KG1 (cell line): ENCODE measurements around the gene CNTFR.

ENCODE experiments used
- DNase-seq: peaks from one replicate; lab custom pipeline; 2025; lab: John Stamatoyannopoulos, UW

Gene CNTFR

DNA sequence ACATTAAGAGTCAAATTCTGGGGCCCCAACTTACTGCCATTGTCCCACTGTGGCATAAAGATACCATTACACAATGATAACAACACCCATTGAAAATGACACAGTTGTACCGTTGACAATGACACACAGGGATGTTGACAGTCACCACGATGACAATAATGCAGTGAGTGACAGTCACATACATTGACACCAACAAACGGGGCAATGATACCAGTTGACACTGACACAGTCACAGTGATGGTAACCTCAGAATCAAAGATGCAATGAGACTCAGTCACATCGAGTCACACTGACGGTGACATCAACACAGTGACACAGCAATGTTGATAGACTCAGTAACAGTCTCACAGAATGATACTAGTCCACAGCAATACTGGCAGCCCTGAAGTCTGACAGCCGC is 16.9 kb downstream of the CNTFR start:
- no peak for DNase-seq

DNA sequence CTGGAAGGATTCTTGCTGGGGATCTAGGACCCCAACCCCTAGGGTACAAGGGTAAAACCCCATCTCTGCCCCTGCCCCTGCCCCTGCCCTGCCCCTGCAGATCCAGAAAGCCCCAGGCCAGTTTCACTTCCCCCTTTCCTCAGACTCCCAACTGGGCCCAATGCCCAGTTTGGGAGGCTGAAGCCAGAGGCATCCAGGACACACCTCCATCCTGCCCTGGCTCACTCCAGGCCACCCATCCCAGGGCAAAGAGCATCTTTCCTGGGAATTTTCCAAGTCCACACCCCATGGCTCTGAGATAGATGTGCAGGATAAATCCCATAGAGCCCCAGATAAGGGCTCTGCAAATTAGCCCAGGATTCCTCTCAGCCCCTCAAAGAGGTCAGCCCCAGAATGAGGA is 17.4 kb downstream of the CNTFR start:
- no peak for DNase-seq

DNA sequence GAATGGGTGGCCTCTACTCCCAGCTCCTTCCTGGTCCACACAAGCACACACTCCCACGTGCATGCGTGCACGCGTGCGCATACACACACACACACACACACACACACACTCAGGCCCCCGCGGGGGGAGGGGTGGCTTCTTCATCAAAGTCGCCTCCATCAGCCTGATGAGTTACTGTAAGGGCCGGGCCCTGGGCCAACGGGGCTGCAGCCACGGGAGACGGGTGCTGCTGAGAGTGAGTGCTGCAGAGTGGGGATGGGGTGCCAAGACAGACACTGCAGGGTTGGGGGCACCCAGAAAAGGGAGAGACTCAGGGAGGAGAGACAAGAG is 18.1 kb downstream of the CNTFR start:
- no peak for DNase-seq

- DNase-seq, result no peak
These were observed 18.6 kb downstream of the CNTFR start for GRCh38 chr9:34570809-34571480.

GRCh38 chr9:34570376-34570775 is 19.1 kb downstream of the CNTFR start:
- DNase-seq, result no peak

DNA sequence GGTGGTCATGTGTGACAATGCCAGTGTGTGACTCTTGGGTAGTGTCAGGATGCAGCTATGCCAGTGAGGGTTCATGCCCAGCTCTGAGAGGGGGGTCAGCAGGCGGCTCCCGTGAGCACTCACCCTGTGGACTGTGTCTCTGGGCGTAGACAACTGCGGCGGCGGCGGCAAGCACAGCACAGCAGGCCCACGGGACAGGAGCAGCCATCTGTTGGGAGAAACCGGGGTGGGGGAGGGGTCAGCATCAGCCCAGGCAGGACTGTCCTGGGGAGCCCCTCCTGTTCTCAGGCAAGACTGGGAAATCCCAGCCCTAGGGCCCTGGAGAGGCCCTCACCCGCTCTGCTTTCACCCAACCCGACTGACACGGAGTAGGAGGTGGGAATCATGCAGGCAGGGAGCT is 20.8 kb downstream of the CNTFR start:
- no peak for DNase-seq

- no peak for DNase-seq
These were observed 21.4 kb downstream of the CNTFR start for GRCh38 chr9:34568133-34568532.

DNA sequence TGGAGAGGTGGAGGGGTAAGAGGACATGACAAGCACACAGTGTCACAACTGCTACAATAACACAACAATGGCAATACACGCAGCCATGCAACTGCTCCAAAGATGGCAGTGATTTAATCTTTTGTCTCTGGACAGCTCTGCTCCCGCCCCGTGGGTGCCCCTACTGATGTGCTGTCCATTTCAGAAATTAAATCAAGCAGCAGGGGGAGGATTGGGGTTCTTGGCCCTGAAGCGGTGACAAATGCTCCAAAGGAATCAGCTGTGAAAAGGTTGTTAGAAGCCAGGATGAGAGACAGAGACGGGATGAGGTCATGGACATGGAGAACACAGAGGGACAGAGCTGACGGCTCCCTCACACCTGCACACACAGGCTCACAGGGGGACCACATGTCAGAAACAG is 22.6 kb downstream of the CNTFR start:
- no peak for DNase-seq

GRCh38 chr9:34566322-34566721 is 23.2 kb downstream of the CNTFR start:
- no peak for DNase-seq

GRCh38 chr9:34565856-34566255 is 23.7 kb downstream of the CNTFR start:
- no peak for DNase-seq

DNA sequence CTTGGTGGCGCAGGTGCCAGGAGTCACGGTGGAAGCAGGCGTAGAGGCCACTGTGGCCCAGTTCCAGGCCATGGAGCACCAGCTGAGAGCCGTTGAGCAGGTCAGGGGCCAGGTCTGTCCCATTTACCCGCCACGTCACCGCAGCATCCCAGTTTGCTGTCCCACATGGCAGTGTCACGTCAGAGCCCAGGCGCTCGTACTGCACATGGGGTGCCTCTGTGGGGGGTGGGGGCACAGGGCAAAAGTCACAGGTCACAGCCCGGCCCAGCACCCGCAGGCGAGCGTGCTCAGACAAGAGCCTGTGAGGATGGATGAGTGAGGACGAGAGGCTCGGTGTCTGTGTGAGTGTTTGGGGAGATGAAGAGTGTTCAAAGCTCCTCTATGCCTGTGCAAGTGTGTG is 24.9 kb downstream of the CNTFR start:
- DNase-seq, result no peak

- no peak for DNase-seq
These were observed 26.3 kb downstream of the CNTFR start for GRCh38 chr9:34563262-34563661.

DNA sequence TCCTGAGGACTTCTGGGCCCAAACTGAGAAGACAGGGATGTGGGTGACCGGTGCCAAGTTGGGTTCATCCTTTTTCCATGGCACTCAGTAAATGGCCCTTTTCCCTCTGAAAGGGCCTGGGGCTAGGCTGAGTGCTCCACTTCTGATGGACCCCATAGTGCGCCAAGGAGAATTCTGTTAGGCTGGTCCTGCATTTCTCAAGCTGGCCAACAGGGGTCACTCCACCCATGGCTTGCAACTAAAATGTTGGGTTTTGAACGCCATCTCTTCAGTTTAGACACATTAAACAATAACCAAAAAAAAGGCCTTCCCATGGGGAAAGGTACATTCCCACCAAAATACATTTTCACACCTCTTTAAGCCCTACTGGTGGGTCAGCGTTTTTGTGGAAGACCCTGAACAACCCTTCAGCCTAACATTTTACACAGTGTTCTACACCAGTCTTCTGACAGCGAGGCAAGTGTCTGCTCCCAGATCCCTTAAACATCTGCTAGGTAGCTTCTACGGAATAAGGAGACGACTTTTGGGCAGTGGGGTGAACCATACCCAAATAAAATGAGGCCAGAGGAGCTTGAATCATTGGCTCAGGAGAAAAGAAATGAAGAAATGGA is 27.3 kb downstream of the CNTFR start:
- no peak for DNase-seq

- no peak for DNase-seq
These were observed 28.8 kb downstream of the CNTFR start for GRCh38 chr9:34560599-34561214.

DNA sequence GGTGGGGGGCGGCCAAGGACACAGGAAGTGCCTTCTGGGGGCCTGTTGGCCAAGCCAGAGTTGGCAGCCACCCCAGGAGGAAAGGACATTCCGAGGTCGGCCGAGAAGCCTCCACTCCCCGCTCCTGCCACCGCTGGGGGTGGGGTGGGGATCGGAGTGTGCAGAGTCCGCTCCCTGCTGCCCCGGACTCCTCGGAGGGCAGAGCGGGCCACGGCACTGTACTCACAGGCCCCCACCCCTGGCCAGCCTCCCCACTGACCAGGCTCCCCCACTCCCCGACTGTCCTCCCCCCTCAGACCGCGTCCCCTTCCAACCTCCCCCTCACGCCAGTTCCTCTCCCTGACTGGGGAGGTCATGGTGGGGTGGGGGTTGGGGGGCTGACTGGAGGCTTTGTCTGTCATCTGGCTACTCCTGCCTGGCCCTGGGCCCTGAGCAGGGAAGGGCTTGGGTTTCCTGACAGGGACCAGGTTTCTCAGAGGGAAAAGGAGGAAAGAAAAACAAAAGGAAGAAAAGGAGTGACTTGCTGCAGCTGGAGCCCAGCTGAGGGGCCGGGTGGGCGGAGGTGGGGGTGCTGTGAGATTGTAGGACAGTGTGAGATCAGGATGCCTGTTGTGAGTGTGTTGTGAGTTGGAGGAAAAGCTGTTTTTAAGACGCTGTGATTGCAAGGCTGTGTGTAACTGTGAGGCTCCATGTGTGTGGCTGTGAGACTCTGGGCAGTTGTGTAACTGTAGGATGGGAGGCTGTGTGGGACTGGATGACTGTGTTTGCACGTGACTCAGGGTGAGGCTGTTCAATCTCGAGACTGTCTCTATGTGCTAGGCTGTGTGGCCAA is 29.7 kb downstream of the CNTFR start:
- DNase-seq, result no peak

- no peak for DNase-seq
These were observed 30.5 kb downstream of the CNTFR start for GRCh38 chr9:34558919-34559623.

GRCh38 chr9:34558364-34558763 is 31.2 kb downstream of the CNTFR start:
- DNase-seq, result no peak

DNA sequence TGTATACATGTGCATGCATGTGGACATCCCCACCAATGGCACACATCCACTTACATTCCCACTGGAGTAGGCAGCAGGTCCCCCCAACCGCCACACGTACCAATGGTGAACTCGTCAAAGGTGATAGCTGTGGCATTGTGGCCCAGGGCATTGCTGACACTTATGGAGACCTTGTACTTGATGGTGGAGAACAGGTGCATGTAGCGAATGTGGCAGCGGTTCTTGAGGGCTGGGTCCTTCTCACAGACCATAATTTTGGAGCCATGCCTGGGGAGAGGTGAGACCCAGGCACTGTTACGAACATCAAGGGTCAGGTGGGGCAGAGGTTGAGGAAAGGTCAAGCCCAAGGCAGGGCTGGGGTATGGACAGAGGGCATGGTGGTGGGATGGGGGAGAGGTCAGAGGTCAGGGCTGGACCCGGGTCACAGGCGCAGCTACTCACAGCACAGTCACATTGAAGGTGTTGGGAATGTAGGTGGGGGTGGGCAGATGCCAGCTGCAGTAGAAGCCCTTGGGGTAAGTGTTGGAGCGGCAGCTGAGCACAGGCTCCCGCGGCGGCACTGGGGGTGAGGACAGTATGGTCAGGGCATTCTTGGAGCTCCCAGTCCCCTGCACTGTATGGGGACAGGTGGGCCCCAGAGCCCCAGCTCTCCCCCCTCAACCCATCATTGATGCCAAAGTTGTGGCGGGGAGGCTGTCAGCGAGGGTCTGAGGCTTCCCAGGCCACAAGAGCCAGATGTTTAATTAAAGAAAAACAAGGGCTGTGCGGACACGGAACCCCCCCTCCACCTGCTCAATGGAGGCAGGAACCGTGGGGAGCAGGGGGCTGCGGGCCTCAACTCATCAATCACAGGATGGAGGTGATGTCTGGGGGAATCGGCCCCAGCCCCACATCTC is 31.9 kb downstream of the CNTFR start:
- no peak for DNase-seq

DNA sequence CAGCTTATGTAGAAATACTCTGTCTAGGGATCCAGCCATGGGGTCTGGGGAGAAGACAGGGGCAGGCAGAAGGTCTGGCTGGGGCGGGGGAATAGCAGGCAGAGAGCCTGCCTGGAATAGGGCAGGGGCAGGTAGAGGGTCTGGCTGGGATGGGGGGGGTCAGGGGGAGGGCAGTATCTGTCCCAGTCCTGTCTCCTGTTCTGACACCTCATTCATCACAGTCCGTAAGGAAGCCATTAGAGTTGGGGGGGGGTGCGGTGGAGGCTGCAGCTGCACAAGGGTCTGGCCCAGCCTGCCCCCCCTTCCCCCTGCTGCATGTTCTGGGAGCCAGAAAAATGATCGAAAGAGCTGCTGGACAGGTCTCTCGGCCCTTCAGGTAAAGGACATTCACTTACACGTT is 32.6 kb downstream of the CNTFR start:
- DNase-seq, result no peak

GRCh38 chr9:34555936-34556525 is 33.5 kb downstream of the CNTFR start:
- no peak for DNase-seq

DNA sequence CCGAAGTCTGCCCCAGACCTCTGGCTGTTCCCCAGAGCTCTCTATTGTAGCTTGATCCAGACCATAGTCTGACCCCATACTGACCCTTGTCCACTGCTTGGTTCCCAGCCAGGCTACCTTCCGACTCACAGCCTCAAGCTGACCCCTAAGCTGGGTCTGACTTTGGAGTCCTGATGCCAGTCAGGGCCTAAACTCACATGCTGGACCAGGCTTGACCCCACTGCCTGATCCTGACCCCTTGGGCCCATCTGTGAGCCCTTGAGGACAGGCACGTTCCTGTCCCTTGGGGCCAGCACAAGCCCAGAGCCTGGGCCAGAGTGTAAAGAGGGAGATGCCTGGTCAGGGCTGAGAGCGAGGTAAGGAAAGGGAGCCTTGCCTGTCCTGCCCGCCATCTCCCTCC is 34.0 kb downstream of the CNTFR start:
- no peak for DNase-seq
